ENCODE measurements around the gene CAMK2G. TPM values are rescaled to one million over a fixed set of nuclear protein-coding genes. Genes with fewer than 3 reads are reported as not detected.

CAMK2G gene
- total RNA-seq, 1 donor from 2014 or later, result 25.8 TPM

DNA sequence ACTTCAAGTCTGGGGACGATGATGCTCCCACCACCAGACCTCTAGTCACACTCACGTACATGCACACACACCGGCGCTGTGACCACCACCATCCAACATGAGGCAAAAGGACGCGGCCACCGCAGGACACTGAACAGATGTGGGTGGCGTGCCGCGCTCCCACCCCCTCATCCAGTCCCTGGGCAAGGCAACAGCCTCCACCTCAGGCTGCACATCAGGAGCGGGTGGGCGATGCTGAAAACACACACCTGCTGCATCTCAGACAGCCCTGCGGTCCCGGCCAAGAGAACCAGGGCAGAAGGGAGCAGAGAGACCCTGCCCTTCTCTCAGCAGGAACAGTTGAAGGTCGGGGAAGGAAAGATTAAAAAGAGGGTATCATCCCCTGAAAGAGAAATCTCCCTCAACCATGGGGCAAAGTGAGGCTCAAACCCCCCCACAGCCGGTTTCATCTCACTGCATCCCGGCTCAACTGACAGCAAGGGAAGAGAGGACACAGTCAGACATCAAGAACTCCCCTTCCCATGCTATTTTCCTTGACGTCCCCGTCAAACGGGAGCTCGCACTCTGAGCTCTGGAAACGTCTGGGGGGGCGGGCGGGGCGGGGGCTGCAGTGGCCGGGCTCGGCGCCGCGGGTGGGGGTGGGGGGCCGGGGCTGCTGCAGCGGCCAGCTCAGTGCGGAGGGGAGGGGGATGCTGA, 1.1 kb downstream of the CAMK2G start:
- DNase-seq (ENCODE audit: low spot score), result no peak
- H3K9me3 Mint-ChIP-seq, result no peaks in the 10 kb centered on the region
- peak overlapping the region; percentile 81 for H3K4me3 Mint-ChIP-seq (ENCODE audit: low read depth)
- H3K27me3 Mint-ChIP-seq (ENCODE audit: low read depth), result no peaks in the 10 kb centered on the region
- intact Hi-C loops (cut with micrococcal nuclease), result loop anchor here (10.0 kb wide), 1 partner anchor 88 kb away; the partner anchor contains the start of genes CHCHD1 and ZSWIM8
- peaks cover 31% of the 10 kb centered on the region for H3K36me3 Mint-ChIP-seq (ENCODE audit: low read depth)
- H3K4me1 Mint-ChIP-seq (ENCODE audit: low read depth), result peaks cover 47% of the 10 kb centered on the region
- H3K27ac Mint-ChIP-seq, result peak overlapping the region; percentile 31

DNA sequence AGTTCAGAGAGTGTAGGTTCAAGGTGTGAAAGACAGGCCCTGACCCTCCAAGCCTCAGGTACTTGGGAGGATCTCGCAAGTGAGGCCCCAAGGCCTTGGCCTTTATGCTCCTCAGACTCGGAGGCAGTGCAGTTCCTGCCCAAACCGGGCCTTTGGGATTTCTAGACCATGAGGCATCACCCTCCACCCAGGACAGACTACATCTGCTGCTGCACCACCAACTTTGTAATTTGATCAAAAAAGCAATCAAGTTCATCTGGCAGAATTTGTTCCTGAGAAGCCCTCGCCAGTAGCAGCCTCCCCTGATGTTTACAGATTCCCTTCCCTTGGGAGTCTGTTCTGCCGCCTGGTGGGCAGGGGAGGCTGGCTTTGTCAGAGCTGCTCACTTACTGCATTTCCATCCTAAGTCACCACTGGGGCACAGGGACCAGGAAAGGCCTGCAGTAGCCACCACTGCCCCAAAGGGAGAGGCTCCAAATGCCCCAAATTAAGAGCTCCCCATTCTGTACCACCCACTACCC, 2.1 kb downstream of the CAMK2G start:
- intact Hi-C loops (cut with micrococcal nuclease), result loop anchor here (10.0 kb wide), 1 partner anchor 87 kb away; the partner anchor contains the start of genes CHCHD1 and ZSWIM8
- H3K27me3 Mint-ChIP-seq (ENCODE audit: low read depth), result no peaks in the 10 kb centered on the region
- peaks cover 43% of the 10 kb centered on the region for H3K4me1 Mint-ChIP-seq (ENCODE audit: low read depth)
- peaks cover 31% of the 10 kb centered on the region for H3K36me3 Mint-ChIP-seq (ENCODE audit: low read depth)
- no peaks in the 10 kb centered on the region for H3K9me3 Mint-ChIP-seq
- no peak overlapping the region for H3K27ac Mint-ChIP-seq
- H3K4me3 Mint-ChIP-seq (ENCODE audit: low read depth), result peak overlapping the region; percentile 81
- no peak for DNase-seq (ENCODE audit: low spot score)

GRCh38 chr10:73871295-73872189, 2.8 kb downstream of the CAMK2G start:
- H3K27me3 Mint-ChIP-seq (ENCODE audit: low read depth), result no peaks in the 10 kb centered on the region
- intact Hi-C loops (cut with micrococcal nuclease), result loop anchor here (10.0 kb wide), 1 partner anchor 87 kb away; the partner anchor contains the start of genes CHCHD1 and ZSWIM8
- H3K36me3 Mint-ChIP-seq (ENCODE audit: low read depth), result peaks cover 34% of the 10 kb centered on the region
- H3K9me3 Mint-ChIP-seq, result no peaks in the 10 kb centered on the region
- peaks cover 46% of the 10 kb centered on the region for H3K4me1 Mint-ChIP-seq (ENCODE audit: low read depth)
- peak overlapping the region; percentile 81 for H3K4me3 Mint-ChIP-seq (ENCODE audit: low read depth)
- DNase-seq (ENCODE audit: low spot score), result no peak
- no peak overlapping the region for H3K27ac Mint-ChIP-seq

DNA sequence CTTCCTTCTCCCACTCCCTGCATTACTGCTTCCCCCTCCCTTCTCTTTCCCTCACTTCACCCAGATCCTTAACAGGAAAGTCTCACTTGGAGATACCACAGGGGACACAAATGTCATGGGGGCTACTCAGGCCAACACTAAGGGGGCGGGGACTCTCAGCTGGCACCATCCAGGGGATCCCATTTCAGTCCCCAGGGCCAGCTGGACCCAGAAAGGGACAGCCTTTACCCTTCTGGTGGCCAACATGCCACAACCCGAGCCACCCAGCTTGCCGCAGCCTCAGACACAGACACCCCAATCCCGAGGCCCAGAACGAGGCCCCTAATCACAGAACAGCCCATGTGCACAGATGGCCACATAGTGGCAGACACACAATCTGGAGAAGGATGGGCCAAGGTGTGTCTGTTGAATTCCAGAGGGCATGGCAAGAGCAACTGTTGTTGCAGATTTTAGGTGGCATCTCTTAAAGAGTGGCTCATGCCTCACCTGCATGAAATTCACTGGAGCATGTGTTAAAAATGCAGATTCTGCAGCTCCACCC, 5.6 kb downstream of the CAMK2G start:
- no peaks in the 10 kb centered on the region for H3K9me3 Mint-ChIP-seq
- H3K4me3 Mint-ChIP-seq (ENCODE audit: low read depth), result no peak overlapping the region
- peak overlapping the region; percentile 37 for H3K27ac Mint-ChIP-seq
- no peaks in the 10 kb centered on the region for H3K27me3 Mint-ChIP-seq (ENCODE audit: low read depth)
- DNase-seq (ENCODE audit: low spot score), result no peak
- peaks cover 60% of the 10 kb centered on the region for H3K4me1 Mint-ChIP-seq (ENCODE audit: low read depth)
- H3K36me3 Mint-ChIP-seq (ENCODE audit: low read depth), result peaks cover 50% of the 10 kb centered on the region
- intact Hi-C loops (cut with micrococcal nuclease), result no loop called here

DNA sequence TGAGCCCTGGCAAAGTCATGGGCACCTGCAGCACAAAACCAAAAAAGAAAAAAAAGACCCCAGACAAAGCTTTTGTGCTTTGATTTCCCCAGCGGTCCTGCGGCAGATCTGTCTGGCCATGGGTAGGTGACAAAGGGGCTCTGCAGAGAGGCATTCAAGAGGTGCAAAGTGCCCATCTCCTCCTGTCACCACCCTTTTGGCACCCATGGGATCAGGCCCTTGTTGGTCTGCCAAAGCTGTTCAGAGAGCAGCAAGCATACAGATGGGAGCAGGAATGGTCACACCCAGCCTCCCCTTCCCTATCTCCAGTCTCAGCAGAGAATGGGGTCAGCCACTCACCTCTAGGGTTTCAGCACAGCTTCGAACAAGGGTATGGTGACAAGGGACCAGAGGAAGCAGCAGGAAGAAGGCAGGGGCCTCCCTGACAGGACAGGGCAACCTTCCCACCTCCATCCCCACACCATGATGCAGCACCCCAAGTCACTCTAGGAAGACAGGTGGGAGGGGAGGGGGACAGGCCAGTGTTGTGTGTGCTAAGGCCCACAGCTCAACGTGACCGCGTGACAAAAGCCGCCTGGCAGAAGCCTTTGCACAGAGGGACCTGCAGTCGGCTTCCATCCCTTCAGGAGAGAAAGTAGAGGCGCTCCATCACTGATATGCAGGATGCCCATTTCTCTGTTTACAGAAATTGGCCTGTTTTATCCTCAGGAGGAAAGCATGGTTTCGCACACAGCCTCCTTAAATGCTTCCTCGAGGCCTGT, 6.3 kb downstream of the CAMK2G start:
- intact Hi-C loops (cut with micrococcal nuclease), result no loop called here
- H3K27me3 Mint-ChIP-seq (ENCODE audit: low read depth), result no peaks in the 10 kb centered on the region
- no peak overlapping the region for H3K4me3 Mint-ChIP-seq (ENCODE audit: low read depth)
- peaks cover 48% of the 10 kb centered on the region for H3K36me3 Mint-ChIP-seq (ENCODE audit: low read depth)
- DNase-seq (ENCODE audit: low spot score), result no peak
- H3K9me3 Mint-ChIP-seq, result no peaks in the 10 kb centered on the region
- peaks cover 61% of the 10 kb centered on the region for H3K4me1 Mint-ChIP-seq (ENCODE audit: low read depth)
- no peak overlapping the region for H3K27ac Mint-ChIP-seq

DNA sequence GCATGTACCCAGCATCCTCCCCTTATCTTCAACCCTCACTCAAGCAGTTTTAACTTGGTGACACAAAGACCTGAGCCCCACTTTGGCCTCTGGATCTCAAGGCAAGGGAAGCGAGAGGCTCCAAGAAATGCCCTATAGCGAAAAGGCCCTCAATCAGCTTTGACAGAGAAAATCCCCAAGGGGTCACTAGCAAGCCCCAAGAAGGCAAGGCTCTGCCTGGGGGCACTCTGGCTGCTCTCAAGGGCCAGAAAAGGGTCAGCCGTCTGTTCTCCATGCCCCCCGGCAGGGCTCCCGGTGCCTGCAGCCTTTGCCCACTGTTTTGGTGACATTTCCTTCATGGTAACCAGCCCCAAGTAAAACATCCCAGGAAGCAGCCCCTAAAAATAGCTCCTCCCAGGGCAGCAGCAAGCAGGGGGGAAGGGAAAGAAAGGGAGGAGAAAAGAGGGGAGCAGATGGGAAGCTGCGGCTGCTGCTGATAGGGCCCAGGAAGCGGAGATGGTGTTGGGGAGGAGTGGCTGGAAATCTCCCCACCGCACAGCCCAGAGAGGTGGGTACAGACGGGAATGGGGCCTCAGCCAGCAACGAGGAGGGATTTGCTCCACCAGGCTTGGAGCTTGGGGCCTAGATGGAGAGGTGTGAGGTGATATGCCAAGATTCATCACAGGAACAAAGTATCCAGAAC, 7.1 kb downstream of the CAMK2G start:
- Mint-ChIP-seq H3K4me3 (ENCODE audit: low read depth) (no peak overlapping the region), H3K27me3 (ENCODE audit: low read depth) (no peaks in the 10 kb centered on the region), H3K4me1 (ENCODE audit: low read depth) (peaks cover 63% of the 10 kb centered on the region), H3K9me3 (no peaks in the 10 kb centered on the region), H3K36me3 (ENCODE audit: low read depth) (peaks cover 46% of the 10 kb centered on the region), H3K27ac (peak overlapping the region; percentile 96)
- no peak for DNase-seq (ENCODE audit: low spot score)
- intact Hi-C loops (cut with micrococcal nuclease), result no loop called here

GRCh38 chr10:73866621-73867020, 7.7 kb downstream of the CAMK2G start:
- no peaks in the 10 kb centered on the region for H3K9me3 Mint-ChIP-seq
- peaks cover 62% of the 10 kb centered on the region for H3K4me1 Mint-ChIP-seq (ENCODE audit: low read depth)
- no peaks in the 10 kb centered on the region for H3K27me3 Mint-ChIP-seq (ENCODE audit: low read depth)
- intact Hi-C loops (cut with micrococcal nuclease), result loop anchor here (1.0 kb wide), 1 partner anchor 9 kb away; no protein-coding TSS in a partner anchor
- no peak overlapping the region for H3K4me3 Mint-ChIP-seq (ENCODE audit: low read depth)
- H3K36me3 Mint-ChIP-seq (ENCODE audit: low read depth), result peaks cover 42% of the 10 kb centered on the region
- H3K27ac Mint-ChIP-seq, result peak overlapping the region; percentile 96
- DNase-seq (ENCODE audit: low spot score), result no peak

GRCh38 chr10:73865459-73866442, 8.6 kb downstream of the CAMK2G start:
- no peaks in the 10 kb centered on the region for H3K27me3 Mint-ChIP-seq (ENCODE audit: low read depth)
- peaks cover 35% of the 10 kb centered on the region for H3K36me3 Mint-ChIP-seq (ENCODE audit: low read depth)
- no peaks in the 10 kb centered on the region for H3K9me3 Mint-ChIP-seq
- peak overlapping the region; percentile 96 for H3K27ac Mint-ChIP-seq
- intact Hi-C loops (cut with micrococcal nuclease), result loop anchor here (1.0 kb wide), 1 partner anchor 8 kb away; no protein-coding TSS in a partner anchor
- DNase-seq (ENCODE audit: low spot score), result peak; percentile 45
- peaks cover 58% of the 10 kb centered on the region for H3K4me1 Mint-ChIP-seq (ENCODE audit: low read depth)
- peak overlapping the region; percentile 82 for H3K4me3 Mint-ChIP-seq (ENCODE audit: low read depth)

GRCh38 chr10:73865107-73865458, 9.3 kb downstream of the CAMK2G start:
- peaks cover 64% of the 10 kb centered on the region for H3K4me1 Mint-ChIP-seq (ENCODE audit: low read depth)
- peak overlapping the region; percentile 82 for H3K4me3 Mint-ChIP-seq (ENCODE audit: low read depth)
- intact Hi-C loops (cut with micrococcal nuclease), result no loop called here
- H3K36me3 Mint-ChIP-seq (ENCODE audit: low read depth), result peaks cover 38% of the 10 kb centered on the region
- H3K27ac Mint-ChIP-seq, result peak overlapping the region; percentile 96
- H3K27me3 Mint-ChIP-seq (ENCODE audit: low read depth), result no peaks in the 10 kb centered on the region
- no peak for DNase-seq (ENCODE audit: low spot score)
- H3K9me3 Mint-ChIP-seq, result no peaks in the 10 kb centered on the region

DNA sequence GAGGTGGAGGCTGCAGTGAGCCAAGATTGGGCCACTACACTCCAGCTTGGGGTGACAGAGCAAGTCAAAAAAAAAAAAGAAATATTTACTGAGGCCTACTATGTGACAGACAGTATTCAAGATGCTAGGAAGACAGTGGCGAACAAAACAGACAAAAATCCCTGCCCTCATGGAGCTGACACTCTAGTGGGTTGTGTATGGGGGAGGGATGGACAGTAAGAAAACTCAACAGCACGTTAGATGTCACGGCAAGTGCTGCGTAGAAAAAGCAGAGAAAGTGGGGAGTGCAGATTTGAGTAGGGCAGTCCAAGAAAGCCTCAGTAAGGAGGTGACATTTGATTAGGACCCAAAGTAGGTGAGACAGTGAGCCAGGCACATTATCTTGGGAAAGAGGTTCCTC, 10.1 kb downstream of the CAMK2G start:
- H3K9me3 Mint-ChIP-seq, result no peaks in the 10 kb centered on the region
- intact Hi-C loops (cut with micrococcal nuclease), result no loop called here
- H3K4me3 Mint-ChIP-seq (ENCODE audit: low read depth), result no peak overlapping the region
- no peaks in the 10 kb centered on the region for H3K27me3 Mint-ChIP-seq (ENCODE audit: low read depth)
- DNase-seq (ENCODE audit: low spot score), result no peak
- peak overlapping the region; percentile 96 for H3K27ac Mint-ChIP-seq
- peaks cover 72% of the 10 kb centered on the region for H3K4me1 Mint-ChIP-seq (ENCODE audit: low read depth)
- peaks cover 40% of the 10 kb centered on the region for H3K36me3 Mint-ChIP-seq (ENCODE audit: low read depth)
